ENCODE results near the gene LEMD2.
A peak's percentile ranks its signal among the peaks of the same experiment; 100 is the strongest.

LEMD2 gene

DNA sequence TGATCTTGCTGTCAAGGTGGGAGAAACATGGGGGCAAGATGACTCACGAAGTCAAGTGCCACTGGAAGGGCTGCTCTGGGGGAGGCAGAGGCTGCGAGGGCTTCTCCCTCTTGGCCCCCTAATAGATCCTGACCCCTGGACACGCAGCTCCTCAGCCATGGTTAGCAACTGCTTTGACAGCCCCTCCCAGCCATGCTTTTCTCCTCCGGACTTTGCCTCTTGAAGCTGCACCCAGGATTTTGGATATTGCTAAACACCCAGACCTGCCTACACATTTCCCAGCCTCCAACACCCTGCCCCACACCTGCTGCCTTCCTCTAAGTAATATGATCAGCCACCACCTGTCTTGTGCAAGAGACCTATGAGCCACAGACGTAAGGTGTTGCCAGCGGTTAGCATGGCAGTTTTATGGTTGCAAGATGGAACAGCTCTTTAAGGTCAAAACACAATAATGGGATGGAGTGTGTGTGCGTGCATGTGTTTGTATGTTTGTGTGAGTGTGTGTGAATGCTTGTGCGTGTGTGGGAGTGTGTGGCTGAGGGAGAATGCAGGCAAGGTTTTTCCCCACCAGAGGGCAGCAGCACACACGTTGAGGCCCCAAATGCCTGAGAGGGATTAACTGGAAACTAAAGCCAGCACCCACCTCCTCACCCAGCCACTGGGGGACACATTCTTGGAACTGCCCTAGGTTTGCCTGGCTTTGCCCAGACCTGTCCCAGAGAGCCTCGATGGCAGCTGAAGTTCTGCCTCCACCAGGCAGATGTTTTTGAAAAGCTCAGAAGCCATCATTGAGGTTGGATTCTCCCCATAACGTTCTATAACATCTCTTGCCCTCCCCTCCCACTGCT is 44.7 kb downstream of the LEMD2 start:
- in situ Hi-C loops (cut with HindIII; ENCODE audit: low pct_ligation_motif_present, low sequenced_read_pairs) = no loop called here
- no peak overlapping the region for H3K4me3 ChIP-seq (ENCODE audit: low read depth, low read length)
- TF ChIP-seq, protein P1, sequence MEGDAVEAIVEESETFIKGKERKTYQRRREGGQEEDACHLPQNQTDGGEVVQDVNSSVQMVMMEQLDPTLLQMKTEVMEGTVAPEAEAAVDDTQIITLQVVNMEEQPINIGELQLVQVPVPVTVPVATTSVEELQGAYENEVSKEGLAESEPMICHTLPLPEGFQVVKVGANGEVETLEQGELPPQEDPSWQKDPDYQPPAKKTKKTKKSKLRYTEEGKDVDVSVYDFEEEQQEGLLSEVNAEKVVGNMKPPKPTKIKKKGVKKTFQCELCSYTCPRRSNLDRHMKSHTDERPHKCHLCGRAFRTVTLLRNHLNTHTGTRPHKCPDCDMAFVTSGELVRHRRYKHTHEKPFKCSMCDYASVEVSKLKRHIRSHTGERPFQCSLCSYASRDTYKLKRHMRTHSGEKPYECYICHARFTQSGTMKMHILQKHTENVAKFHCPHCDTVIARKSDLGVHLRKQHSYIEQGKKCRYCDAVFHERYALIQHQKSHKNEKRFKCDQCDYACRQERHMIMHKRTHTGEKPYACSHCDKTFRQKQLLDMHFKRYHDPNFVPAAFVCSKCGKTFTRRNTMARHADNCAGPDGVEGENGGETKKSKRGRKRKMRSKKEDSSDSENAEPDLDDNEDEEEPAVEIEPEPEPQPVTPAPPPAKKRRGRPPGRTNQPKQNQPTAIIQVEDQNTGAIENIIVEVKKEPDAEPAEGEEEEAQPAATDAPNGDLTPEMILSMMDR (IDR thresholded peaks at IDR 0.05; ENCODE audit: low read depth, low read length, missing control alignments) = peak; percentile 97
- H3K36me3 ChIP-seq (replicated peaks) = no peaks in the 10 kb centered on the region
- no peak overlapping the region for H3K27ac ChIP-seq
- peak; percentile 57 for DNase-seq
- H3K27me3 ChIP-seq (replicated peaks) = peaks cover 13% of the 10 kb centered on the region

DNA sequence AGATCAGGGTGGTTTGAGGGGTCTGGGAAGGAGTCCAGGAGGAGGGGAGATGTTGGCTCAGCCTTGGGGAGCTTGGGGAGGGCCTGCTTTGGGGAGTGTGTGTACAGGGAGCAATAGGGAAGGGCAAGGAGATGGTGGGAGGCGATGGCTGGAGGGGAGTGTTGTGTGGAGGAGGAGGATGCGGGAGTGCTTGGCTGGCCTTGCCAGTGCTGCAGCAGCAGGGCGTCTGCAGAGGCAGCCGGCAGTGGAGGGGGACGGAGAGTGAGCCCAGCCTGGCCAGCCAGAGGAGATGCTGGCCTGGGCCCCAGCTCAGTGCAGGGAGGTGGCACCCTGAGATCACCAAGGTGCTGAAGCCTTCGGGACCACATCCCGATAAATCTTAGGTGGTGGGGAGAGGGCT is 46.1 kb downstream of the LEMD2 start:
- H3K4me3 ChIP-seq (ENCODE audit: low read depth, low read length) = no peak overlapping the region
- TF ChIP-seq, protein P1 (IDR thresholded peaks at IDR 0.05; ENCODE audit: low read depth, low read length, missing control alignments) = no peak
- in situ Hi-C loops (cut with HindIII; ENCODE audit: low pct_ligation_motif_present, low sequenced_read_pairs) = no loop called here
- H3K36me3 ChIP-seq (replicated peaks) = no peaks in the 10 kb centered on the region
- no peak overlapping the region for H3K27ac ChIP-seq
- DNase-seq = no peak
- H3K27me3 ChIP-seq (replicated peaks) = peaks cover 13% of the 10 kb centered on the region

DNA sequence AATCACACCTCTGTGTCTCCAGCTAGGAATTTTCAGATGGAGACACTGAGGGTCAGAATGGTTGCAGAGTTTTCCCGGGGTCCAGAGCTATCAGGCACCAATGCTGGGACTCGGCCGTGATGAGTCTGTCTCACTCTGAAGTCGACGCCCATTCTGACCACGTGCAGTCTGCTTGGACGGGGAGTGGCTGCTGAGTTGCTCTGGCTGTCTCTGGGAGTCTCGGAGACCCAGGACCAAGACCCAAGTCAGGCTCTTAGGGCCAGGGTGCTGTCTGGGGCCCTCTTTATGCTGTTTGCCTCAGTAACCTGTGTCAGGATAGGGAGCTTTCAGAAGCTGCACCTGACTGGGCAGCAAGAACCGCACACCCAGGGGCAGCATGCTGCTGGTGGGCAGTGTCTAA is 46.8 kb downstream of the LEMD2 start:
- no peak overlapping the region for H3K27ac ChIP-seq
- in situ Hi-C loops (cut with HindIII; ENCODE audit: low pct_ligation_motif_present, low sequenced_read_pairs) = no loop called here
- TF ChIP-seq, protein P1 (IDR thresholded peaks at IDR 0.05; ENCODE audit: low read depth, low read length, missing control alignments) = no peak

DNA sequence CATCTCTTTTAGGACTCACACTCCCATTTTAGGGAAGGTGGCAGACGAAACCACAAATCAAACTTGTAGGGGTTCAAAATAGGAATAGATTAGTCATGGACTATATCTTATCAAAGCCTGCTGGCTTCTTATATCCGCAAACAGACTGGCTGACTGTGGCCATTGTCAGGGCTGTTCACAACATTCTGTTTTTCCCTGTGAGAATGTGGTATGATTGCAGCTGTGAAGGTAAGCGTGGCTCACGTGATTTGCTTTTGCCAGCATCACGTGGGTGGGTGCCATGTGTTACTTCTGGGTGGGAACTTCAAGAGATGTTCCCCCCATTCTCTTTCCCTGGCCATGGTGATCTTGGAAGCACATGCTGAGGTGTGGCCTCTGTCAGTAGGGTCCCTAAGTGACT is 48.1 kb downstream of the LEMD2 start:
- Histone ChIP-seq H3K36me3 (replicated peaks) (no peaks in the 10 kb centered on the region), H3K27me3 (replicated peaks) (peaks cover 13% of the 10 kb centered on the region), H3K4me3 (ENCODE audit: low read depth, low read length) (no peak overlapping the region), H3K27ac (no peak overlapping the region)
- in situ Hi-C loops (cut with HindIII; ENCODE audit: low pct_ligation_motif_present, low sequenced_read_pairs) = no loop called here
- DNase-seq = no peak
- TF ChIP-seq, protein P1 (IDR thresholded peaks at IDR 0.05; ENCODE audit: low read depth, low read length, missing control alignments) = no peak

More for the DNA sequence above, 46.8 kb downstream of the LEMD2 start:
- peaks cover 13% of the 10 kb centered on the region for H3K27me3 ChIP-seq (replicated peaks)
- H3K4me3 ChIP-seq (ENCODE audit: low read depth, low read length) = no peak overlapping the region
- DNase-seq = no peak
- no peaks in the 10 kb centered on the region for H3K36me3 ChIP-seq (replicated peaks)

DNA sequence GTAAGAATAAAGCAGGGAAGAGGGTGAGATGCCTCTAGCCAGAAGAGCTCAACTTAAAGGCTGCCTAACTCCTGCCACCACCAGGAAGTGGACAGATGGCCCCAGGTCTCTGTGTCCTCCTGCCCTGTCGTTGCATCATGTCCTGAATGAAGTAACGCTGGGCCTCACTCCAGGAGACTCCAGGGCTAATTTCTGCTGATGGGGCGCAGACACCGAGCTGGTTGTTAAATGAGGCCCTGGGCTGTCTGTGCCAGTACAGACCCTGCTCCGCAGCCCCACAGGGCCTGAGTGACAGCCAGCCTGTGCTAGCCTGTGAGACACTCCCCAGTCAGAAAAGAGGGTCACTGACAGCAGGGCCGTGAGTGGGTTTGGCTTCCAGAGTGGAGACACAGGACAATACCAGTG is 48.7 kb downstream of the LEMD2 start:
- Histone ChIP-seq H3K4me3 (ENCODE audit: low read depth, low read length) (no peak overlapping the region), H3K36me3 (replicated peaks) (no peaks in the 10 kb centered on the region), H3K27ac (no peak overlapping the region), H3K27me3 (replicated peaks) (peaks cover 13% of the 10 kb centered on the region)
- in situ Hi-C loops (cut with HindIII; ENCODE audit: low pct_ligation_motif_present, low sequenced_read_pairs) = no loop called here
- DNase-seq = no peak
- TF ChIP-seq, protein P1 (IDR thresholded peaks at IDR 0.05; ENCODE audit: low read depth, low read length, missing control alignments) = no peak

All from brain microvascular endothelial cell (primary cell).